ENCODE data around the gene PSMD13. TPM values are rescaled to one million over a fixed set of nuclear protein-coding genes. Genes with fewer than 3 reads are reported as not detected.
"Not testable (repeated sequence)": the region's sequence is repeated elsewhere in the genome, so short reads cannot be mapped to it uniquely, and the experiment has no call there.

Gene PSMD13
- 169 TPM for polyA plus RNA-seq (2013, experiment 1 of 2)
- polyA plus RNA-seq (2013, experiment 2 of 2) = 153 TPM

DNA sequence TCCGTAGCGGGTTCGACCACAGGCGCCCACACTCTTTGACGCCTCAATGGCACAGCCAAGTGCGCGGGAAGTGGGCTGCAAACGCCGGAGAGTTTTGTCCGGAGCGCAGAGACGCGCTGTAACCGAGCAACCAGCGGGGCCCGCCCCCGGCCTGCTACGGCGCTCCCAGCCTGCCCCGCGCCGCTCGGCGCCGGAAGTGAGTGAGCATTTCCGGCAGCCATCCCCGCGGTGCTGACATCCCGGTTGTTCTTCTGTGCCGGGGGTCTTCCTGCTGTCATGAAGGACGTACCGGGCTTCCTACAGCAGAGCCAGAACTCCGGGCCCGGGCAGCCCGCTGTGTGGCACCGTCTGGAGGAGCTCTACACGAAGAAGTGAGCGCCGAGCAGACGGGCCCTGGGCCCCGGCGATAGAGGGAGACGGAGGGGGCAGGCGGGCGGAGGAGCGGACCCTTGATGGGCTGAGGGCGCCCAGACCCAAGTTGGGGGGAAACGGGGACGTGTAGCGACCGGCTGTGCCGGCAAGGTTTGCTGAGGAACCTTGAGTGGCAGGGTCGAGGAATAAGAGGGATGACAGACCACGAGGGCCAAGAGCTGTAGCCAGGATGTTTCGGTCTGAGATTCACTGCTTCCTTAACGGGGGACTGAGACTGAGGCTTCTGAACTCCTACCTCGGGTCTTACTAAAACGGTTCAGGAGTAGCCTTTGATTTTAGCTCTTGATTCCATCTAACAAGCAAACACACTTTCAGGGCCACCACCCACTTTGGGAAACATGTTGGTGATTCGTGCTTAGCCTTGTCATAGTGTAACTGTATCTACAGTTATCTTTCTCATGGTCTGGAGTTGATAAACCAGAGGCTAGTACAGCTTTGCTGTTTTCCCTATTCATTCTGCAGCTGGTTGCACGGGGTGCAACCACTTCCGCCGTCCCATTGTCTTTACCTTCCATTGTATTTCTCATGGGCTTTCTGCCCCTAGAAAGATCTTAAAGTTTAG, at the start of gene PSMD13:
TSS of gene PSMD13 (plus strand) at position 203 of the 994 bp plus-strand sequence. CDS start at position 277, 74 bp downstream.
- H3K27ac ChIP-seq (ENCODE audit: low read depth, low read length, severe bottlenecking) = peak within 1 kb of the TSS; percentile 95
- H3K4me3 ChIP-seq (ENCODE audit: extremely low read depth, insufficient read depth, low read length, poor library complexity, severe bottlenecking) = peak within 1 kb of the TSS; percentile 100
- 0% methylated on average over 54 to 55 of the region's 62 CpGs for WGBS, 2 experiments (ENCODE audit: insufficient coverage in 2 of 2)
- no peaks in the 10 kb centered on the region for H3K9me3 ChIP-seq (ENCODE audit: control insufficient read depth, low read length)
- H3K4me1 ChIP-seq (ENCODE audit: control insufficient read depth, insufficient read depth, low read length, poor library complexity, severe bottlenecking) = peaks cover 8% of the 10 kb centered on the region
- H3K36me3 ChIP-seq (ENCODE audit: control insufficient read depth, insufficient read depth, low read length) = peaks cover 31% of the 10 kb centered on the region

DNA sequence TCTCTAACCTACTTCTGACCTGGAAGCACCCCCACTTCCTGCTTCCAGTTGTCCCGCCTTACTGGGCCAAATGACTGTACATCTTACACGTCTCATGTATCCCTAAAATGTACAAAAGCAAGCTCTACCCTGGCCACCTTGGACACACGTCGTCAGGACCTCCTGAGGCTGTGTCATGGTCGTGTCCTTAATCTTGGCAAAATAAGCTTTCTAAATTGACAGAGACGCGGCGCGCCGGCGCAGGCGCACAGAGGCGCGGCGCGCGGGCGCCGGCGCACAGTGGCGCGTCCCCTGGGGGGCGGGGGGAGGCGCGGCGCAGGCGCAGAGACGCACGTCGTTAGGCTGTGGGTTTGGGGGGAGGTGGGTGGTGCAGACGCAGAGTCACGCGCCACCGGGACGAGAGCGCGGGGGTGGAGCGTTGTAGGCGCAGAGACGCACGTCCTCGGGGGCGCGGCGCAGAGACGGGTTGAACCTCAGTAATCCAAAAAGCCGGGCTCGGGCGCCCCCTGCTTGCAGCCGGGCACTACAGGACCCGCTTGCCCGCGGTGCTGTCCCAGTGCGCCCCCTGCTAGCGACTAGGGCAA, 47.5 kb upstream of the PSMD13 start:
- H3K27ac ChIP-seq (ENCODE audit: low read depth, low read length, severe bottlenecking); H3K4me3 ChIP-seq (ENCODE audit: extremely low read depth, insufficient read depth, low read length, poor library complexity, severe bottlenecking); H3K4me1 ChIP-seq (ENCODE audit: control insufficient read depth, insufficient read depth, low read length, poor library complexity, severe bottlenecking); H3K9me3 ChIP-seq (ENCODE audit: control insufficient read depth, low read length); H3K36me3 ChIP-seq (ENCODE audit: control insufficient read depth, insufficient read depth, low read length): not testable (repeated sequence)
- 85 to 91% methylated on average over 13 to 16 of the region's 55 CpGs for WGBS, 2 experiments (ENCODE audit: insufficient coverage in 2 of 2)

DNA sequence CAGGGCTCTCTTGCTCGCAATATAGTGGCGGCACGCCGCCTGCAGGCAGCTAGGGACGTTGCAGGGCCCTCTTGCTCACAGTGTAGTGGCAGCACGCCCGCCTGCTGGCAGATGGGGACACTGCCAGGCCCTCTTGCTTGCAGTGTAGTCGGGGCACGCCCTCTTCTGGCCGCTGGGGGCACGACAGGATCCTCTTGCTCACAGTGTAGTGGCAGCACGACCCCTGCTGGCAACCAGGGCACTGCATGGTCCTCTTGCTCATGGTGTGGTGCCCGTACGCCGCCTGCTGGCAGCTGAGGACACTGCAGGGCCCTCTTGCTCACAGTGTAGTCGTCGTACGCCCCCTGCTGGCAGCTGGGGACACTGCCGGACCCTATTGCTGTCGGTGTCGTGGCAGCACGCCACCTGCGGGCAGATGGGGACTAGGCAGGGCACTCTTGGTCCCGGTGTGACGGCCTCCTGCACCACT, 46.9 kb upstream of the PSMD13 start:
- H3K36me3 ChIP-seq (ENCODE audit: control insufficient read depth, insufficient read depth, low read length); H3K4me1 ChIP-seq (ENCODE audit: control insufficient read depth, insufficient read depth, low read length, poor library complexity, severe bottlenecking); H3K27ac ChIP-seq (ENCODE audit: low read depth, low read length, severe bottlenecking); H3K9me3 ChIP-seq (ENCODE audit: control insufficient read depth, low read length); H3K4me3 ChIP-seq (ENCODE audit: extremely low read depth, insufficient read depth, low read length, poor library complexity, severe bottlenecking): not testable (repeated sequence)
- 94 to 98% methylated on average over 4 to 6 of the region's 25 CpGs for WGBS, 2 experiments (ENCODE audit: insufficient coverage in 2 of 2)

DNA sequence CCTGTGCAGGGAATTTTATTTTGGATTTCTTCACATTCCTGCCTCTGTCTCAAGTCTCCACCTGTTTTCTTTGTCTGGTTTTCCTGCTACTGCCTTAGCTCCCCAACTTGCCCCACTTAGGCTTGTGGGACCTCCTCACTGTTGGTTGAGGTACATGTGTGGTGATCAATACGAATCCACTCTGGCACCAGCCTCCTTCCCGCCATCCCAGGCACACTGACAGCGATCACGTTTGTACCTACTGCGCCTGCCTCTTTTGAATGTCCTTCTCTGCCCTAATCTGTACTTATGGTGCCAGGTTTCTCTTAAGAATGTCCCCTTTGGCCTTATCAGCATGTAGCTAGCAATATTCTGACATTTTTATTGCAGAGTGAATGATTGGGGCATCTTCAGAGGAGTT, 46.2 kb upstream of the PSMD13 start:
- H3K27ac ChIP-seq (ENCODE audit: low read depth, low read length, severe bottlenecking); H3K9me3 ChIP-seq (ENCODE audit: control insufficient read depth, low read length); H3K4me1 ChIP-seq (ENCODE audit: control insufficient read depth, insufficient read depth, low read length, poor library complexity, severe bottlenecking); H3K4me3 ChIP-seq (ENCODE audit: extremely low read depth, insufficient read depth, low read length, poor library complexity, severe bottlenecking); H3K36me3 ChIP-seq (ENCODE audit: control insufficient read depth, insufficient read depth, low read length): not testable (repeated sequence)
- 86% methylated on average over 2 of the region's 5 CpGs; no CpG with 5 or more reads in 1 of the 2 experiments for WGBS, 2 experiments (ENCODE audit: insufficient coverage in 2 of 2)

DNA sequence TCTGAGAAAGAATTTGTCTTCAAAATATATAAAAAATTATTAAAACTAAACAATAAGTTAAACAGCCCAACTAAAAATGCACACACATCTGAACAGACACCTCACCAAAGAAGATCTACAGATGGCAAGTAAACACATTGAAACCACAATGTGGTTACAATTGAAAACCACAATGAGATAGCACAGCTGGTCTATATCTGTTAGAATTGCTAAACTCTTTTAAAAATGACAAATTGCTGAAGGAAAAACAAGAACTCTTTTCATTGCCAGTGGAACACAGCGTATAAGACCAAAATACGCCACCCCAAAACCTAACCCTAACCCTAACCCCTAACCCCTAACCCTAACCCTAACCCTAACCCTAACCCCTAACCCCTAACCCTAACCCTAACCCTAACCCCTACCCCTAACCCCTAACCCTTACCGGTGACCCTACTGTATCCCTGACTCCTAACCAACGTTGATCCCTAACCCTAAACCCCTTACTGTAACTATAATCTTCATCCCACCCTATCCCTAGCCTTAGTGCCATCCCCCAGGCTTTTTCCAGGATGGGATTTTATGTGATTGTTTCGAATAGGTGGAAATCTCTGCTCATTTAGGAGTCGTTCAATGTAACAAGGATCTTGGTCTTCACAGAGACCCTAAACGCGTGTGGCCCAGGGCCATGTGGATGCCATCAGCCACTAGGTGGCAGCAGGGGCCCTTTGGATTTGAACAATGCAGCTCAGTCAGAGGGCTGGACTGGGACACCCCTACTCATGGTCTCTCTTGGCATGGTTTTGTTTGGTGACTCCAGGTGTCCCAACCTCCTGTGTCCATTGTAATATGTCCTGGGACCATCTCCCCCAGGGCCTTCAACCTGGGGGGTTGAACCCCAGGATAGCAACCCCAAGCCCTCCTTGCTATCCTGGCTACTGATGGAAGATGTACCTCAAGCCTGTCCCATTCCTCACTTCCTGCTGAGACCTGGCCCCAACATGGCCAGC, 45.0 kb upstream of the PSMD13 start:
- H3K36me3 ChIP-seq (ENCODE audit: control insufficient read depth, insufficient read depth, low read length); H3K27ac ChIP-seq (ENCODE audit: low read depth, low read length, severe bottlenecking); H3K4me3 ChIP-seq (ENCODE audit: extremely low read depth, insufficient read depth, low read length, poor library complexity, severe bottlenecking); H3K4me1 ChIP-seq (ENCODE audit: control insufficient read depth, insufficient read depth, low read length, poor library complexity, severe bottlenecking); H3K9me3 ChIP-seq (ENCODE audit: control insufficient read depth, low read length): not testable (repeated sequence)
- no CpG with 5 or more reads among the region's 8 CpGs for WGBS, 2 experiments (ENCODE audit: insufficient coverage in 2 of 2)

DNA sequence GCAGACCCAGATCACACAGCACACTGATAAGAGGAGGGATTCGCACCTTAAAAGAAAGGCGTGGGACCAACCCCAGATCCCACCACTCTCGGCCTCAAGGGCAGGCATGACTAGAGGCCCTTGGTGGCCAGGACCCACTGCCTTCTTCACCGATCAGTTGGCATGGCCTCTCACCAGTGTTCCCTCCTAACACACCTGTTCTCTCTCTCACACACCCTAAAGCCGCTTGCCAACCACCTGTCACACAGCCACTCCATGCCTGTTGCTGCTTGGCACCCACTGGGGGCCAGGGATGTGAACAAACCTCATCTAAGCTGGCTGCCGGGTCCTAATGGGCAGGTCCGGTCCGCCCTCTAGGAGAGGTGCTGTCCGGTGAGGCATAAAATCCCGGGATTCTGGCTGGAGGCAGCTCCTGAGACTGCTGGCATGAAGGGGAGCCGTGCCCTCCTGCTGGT, 44.1 kb upstream of the PSMD13 start, which contains the start of gene SCGB1C1:
TSS of gene SCGB1C1 (plus strand) at position 405 of the 455 bp plus-strand sequence. CDS start at position 427, 22 bp downstream.
- H3K4me3 ChIP-seq (ENCODE audit: extremely low read depth, insufficient read depth, low read length, poor library complexity, severe bottlenecking); H3K36me3 ChIP-seq (ENCODE audit: control insufficient read depth, insufficient read depth, low read length); H3K27ac ChIP-seq (ENCODE audit: low read depth, low read length, severe bottlenecking); H3K4me1 ChIP-seq (ENCODE audit: control insufficient read depth, insufficient read depth, low read length, poor library complexity, severe bottlenecking); H3K9me3 ChIP-seq (ENCODE audit: control insufficient read depth, low read length): not testable (repeated sequence)
- WGBS, 2 experiments (ENCODE audit: insufficient coverage in 2 of 2) = no CpG with 5 or more reads among the region's 11 CpGs

DNA sequence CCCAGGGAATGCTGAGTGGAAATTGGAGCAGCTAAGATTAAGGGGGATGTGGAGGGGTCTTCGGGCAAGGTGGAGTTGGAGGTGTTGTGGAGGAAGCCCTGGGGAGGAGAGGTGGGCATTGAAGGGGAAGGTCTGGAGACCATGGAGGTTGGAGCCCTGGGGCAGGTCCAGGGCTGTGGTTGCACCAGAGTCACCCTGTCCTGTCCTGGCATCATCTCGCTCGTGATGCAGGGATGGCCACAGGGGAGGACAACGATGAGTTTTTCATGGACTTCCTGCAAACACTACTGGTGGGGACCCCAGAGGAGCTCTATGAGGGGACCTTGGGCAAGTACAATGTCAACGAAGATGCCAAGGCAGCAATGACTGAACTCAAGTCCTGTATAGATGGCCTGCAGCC, 43.3 kb upstream of the PSMD13 start:
- not testable (repeated sequence) for H3K4me1 ChIP-seq (ENCODE audit: control insufficient read depth, insufficient read depth, low read length, poor library complexity, severe bottlenecking); H3K4me3 ChIP-seq (ENCODE audit: extremely low read depth, insufficient read depth, low read length, poor library complexity, severe bottlenecking); H3K9me3 ChIP-seq (ENCODE audit: control insufficient read depth, low read length); H3K36me3 ChIP-seq (ENCODE audit: control insufficient read depth, insufficient read depth, low read length); H3K27ac ChIP-seq (ENCODE audit: low read depth, low read length, severe bottlenecking)
- 78 to 87% methylated on average over 4 to 5 of the region's 5 CpGs for WGBS, 2 experiments (ENCODE audit: insufficient coverage in 2 of 2)

DNA sequence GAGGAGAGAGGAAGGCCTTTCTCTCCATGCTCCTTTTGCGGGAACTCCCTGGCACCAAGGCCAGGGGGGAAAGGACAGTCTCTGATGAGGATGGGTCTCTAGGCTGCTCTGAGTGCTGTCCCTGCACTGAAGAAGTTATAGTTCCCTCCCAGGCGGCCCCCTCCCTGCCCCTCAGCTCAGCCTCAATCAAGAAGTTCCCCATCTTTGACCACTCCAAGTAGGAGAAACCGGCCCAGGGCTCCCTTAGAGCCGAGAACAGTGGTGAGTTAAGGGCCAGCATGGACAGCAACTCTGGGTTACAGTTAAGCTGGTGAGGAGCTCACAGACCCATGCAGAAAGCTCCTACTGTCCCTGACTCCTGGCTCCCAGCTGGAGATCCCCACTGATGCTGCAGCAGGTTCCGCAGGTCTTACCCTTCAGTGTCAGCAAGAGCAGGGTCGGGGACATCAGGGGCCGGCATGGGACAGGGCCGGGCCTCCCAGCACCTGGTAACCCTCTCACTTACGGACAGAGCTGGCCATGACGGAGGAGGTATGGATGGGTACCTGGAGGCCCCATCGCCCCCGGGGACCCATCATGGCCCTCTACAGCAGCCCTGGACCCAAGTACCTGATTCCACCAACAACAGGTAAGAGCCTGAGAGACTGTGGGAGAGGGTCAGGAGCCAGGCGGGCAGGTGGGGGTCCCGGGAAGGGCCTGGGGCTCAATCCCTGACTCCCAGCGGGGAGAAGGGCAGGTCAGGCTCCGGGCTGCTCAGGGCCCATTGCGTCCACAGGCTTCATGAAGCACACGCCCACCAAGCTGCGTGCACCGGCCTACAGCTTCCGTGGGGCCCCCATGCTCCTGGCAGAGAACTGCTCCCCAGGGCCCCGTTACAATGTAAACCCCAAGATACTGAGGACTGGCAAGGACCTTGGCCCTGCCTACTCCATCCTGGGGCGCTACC, 39.7 kb upstream of the PSMD13 start:
- Histone ChIP-seq H3K4me1 (ENCODE audit: control insufficient read depth, insufficient read depth, low read length, poor library complexity, severe bottlenecking) (no peaks in the 10 kb centered on the region), H3K36me3 (ENCODE audit: control insufficient read depth, insufficient read depth, low read length) (no peaks in the 10 kb centered on the region), H3K4me3 (ENCODE audit: extremely low read depth, insufficient read depth, low read length, poor library complexity, severe bottlenecking) (no peak overlapping the region), H3K9me3 (ENCODE audit: control insufficient read depth, low read length) (no peaks in the 10 kb centered on the region), H3K27ac (ENCODE audit: low read depth, low read length, severe bottlenecking) (no peak overlapping the region)
- WGBS, 2 experiments (ENCODE audit: insufficient coverage in 2 of 2) = 92 to 95% methylated on average over 15 to 18 of the region's 23 CpGs

DNA sequence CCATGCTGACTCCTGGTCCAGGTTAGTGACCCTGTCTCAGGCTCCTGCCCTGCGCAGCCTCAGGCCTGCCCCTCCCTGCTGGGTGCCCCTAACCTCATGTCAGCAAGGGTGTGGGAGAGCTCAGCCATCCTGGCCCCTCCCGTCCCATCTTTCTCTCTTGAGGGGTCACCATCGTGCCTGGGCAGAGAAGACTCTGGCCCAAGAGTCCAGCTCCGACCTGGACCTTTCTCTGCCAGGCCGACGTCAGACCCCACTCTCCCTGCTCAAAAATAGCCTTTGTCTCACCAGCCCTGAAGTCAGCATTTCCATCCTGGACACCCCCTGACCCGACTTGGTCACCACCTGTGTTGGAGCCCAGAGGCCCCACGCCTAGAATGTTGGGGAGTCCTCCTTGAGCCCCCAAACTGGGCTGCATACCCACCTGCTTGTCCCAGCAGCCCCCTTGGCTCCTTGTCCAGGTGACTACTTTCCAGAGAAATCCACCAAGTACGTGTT, 39.0 kb upstream of the PSMD13 start:
- H3K27ac ChIP-seq (ENCODE audit: low read depth, low read length, severe bottlenecking) = no peak overlapping the region
- WGBS, 2 experiments (ENCODE audit: insufficient coverage in 2 of 2) = 84 to 90% methylated on average over 9 of the region's 9 CpGs
- no peaks in the 10 kb centered on the region for H3K4me1 ChIP-seq (ENCODE audit: control insufficient read depth, insufficient read depth, low read length, poor library complexity, severe bottlenecking)
- H3K36me3 ChIP-seq (ENCODE audit: control insufficient read depth, insufficient read depth, low read length) = no peaks in the 10 kb centered on the region
- H3K4me3 ChIP-seq (ENCODE audit: extremely low read depth, insufficient read depth, low read length, poor library complexity, severe bottlenecking) = no peak overlapping the region
- no peaks in the 10 kb centered on the region for H3K9me3 ChIP-seq (ENCODE audit: control insufficient read depth, low read length)

Data from mesodermal cell (in vitro differentiated cells).